Glutamatergic neuron (in vitro differentiated cells): ENCODE measurements around the gene PTER. TPM values are rescaled to one million over a fixed set of nuclear protein-coding genes. Genes with fewer than 3 reads are reported as not detected.

Experiments
- DNase-seq: peaks from one replicate; pipeline ENCODE4 v3.0.0; 2022
- H3K27ac Mint-ChIP-seq: one replicate; pipeline ENCODE4 v1.8.0; 2020; ENCODE audit warnings: mild to moderate bottlenecking, mixed read lengths, inconsistent platforms; ENCODE audit not compliant: unreplicated experiment
- H3K27me3 Mint-ChIP-seq: one replicate; pipeline ENCODE4 v1.8.0; 2020; ENCODE audit warnings: mild to moderate bottlenecking, moderate library complexity, mixed read lengths, inconsistent platforms; ENCODE audit not compliant: unreplicated experiment
- H3K36me3 Mint-ChIP-seq: one replicate; pipeline ENCODE4 v1.8.0; 2020; ENCODE audit warnings: mild to moderate bottlenecking, mixed read lengths, inconsistent platforms; ENCODE audit not compliant: unreplicated experiment
- H3K4me1 Mint-ChIP-seq: one replicate; pipeline ENCODE4 v1.8.0; 2020; ENCODE audit warnings: mild to moderate bottlenecking, low read depth, mixed read lengths, inconsistent platforms; ENCODE audit not compliant: unreplicated experiment
- H3K4me3 Mint-ChIP-seq: one replicate; pipeline ENCODE4 v1.8.0; 2020; ENCODE audit warnings: mild to moderate bottlenecking, mixed read lengths, inconsistent platforms; ENCODE audit not compliant: unreplicated experiment
- H3K9me3 Mint-ChIP-seq: one replicate; pipeline ENCODE4 v1.8.0; 2020; ENCODE audit warnings: mild to moderate bottlenecking, moderate library complexity, mixed read lengths, inconsistent platforms; ENCODE audit not compliant: unreplicated experiment
- total RNA-seq: library from RNA; stranded (reverse); fragmentation: NEBNext Ultra II Directional; extraction: Animal tissue kit (Norgen Biotek cat#: 25700); gene quantifications from one replicate; pipeline ENCODE4 v1.2.1, GENCODE V29; 2021; ENCODE audit not compliant: unreplicated experiment
- TF ChIP-seq, protein P1 (sequence below): fragments of 200-600 bp; sonication (generic); IDR thresholded peaks from one replicate; pipeline ENCODE4 v1.5.0; 2021; ENCODE audit not compliant: partially characterized antibody, unreplicated experiment

The PTER gene
- total RNA-seq, 1 donor from 2014 or later, result 1.3 TPM

DNA sequence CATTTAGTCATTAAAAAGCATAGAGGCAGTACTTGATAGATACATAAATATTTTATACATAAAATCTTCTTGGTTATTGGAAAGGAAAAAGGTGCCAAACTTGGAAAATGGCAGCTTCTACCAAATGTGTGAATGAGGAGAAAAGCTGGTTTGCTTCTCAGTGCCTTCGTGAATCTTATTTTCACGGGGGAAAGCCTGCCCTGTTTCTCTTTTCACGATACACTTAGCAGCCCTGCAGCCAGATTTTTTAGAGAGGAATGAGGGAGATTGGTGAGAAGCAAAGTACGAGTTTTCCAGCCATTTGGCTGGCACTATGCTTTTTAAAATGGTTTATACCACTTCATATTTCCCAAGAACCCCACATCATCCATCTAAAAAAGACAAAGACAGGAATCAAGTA is 107.8 kb downstream of the PTER start:
- no peak for DNase-seq
- H3K27me3 Mint-ChIP-seq, result peaks cover 4% of the 10 kb centered on the region
- H3K9me3 Mint-ChIP-seq, result no peaks in the 10 kb centered on the region
- TF ChIP-seq, protein P1, sequence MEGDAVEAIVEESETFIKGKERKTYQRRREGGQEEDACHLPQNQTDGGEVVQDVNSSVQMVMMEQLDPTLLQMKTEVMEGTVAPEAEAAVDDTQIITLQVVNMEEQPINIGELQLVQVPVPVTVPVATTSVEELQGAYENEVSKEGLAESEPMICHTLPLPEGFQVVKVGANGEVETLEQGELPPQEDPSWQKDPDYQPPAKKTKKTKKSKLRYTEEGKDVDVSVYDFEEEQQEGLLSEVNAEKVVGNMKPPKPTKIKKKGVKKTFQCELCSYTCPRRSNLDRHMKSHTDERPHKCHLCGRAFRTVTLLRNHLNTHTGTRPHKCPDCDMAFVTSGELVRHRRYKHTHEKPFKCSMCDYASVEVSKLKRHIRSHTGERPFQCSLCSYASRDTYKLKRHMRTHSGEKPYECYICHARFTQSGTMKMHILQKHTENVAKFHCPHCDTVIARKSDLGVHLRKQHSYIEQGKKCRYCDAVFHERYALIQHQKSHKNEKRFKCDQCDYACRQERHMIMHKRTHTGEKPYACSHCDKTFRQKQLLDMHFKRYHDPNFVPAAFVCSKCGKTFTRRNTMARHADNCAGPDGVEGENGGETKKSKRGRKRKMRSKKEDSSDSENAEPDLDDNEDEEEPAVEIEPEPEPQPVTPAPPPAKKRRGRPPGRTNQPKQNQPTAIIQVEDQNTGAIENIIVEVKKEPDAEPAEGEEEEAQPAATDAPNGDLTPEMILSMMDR, result no peak
- H3K27ac Mint-ChIP-seq, result no peak overlapping the region
- H3K4me1 Mint-ChIP-seq, result peaks cover 8% of the 10 kb centered on the region
- H3K36me3 Mint-ChIP-seq, result no peaks in the 10 kb centered on the region
- no peak overlapping the region for H3K4me3 Mint-ChIP-seq

DNA sequence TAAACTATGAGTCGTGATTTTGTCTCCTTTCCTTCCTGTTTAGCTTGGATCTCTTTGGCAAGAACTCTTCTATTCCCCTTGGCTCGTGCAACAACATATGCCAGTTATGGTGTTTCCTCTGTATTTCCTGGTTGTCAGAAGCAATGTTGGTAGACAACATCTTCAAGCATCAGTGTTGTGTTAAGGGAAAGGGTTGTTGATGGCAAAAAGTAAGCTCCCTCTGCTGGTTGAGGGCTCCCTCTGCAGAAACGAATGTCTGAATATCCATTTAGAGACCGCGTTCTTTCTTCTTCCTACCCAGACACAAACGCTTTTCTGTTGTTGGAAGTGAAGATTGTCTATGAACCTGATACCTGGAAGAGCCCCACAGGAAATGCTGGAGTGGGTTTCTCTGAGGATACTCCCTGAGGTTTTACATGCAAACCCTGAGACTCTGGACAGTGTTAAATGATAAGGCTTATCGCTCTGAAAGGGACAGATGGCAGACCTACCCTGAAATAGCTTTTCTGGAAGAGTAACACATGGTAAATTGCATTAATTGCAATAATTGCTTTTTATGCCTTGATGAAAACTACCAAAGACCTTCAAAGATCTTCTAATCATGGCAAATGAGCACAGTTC is 108.4 kb downstream of the PTER start:
- Mint-ChIP-seq H3K36me3 (no peaks in the 10 kb centered on the region), H3K4me3 (no peak overlapping the region), H3K27ac (peak overlapping the region; percentile 44), H3K9me3 (no peaks in the 10 kb centered on the region), H3K27me3 (peaks cover 4% of the 10 kb centered on the region), H3K4me1 (peaks cover 8% of the 10 kb centered on the region)
- DNase-seq, result no peak
- TF ChIP-seq, protein P1, result peak; percentile 74

GRCh38 chr10:16547973-16548372 is 111.2 kb downstream of the PTER start:
- Mint-ChIP-seq H3K27me3 (peaks cover 2% of the 10 kb centered on the region), H3K9me3 (no peaks in the 10 kb centered on the region), H3K4me1 (peaks cover 6% of the 10 kb centered on the region), H3K36me3 (no peaks in the 10 kb centered on the region), H3K4me3 (no peak overlapping the region), H3K27ac (no peak overlapping the region)
- no peak for DNase-seq
- TF ChIP-seq, protein P1, result no peak

GRCh38 chr10:16559236-16559773 is 122.5 kb downstream of the PTER start:
- Mint-ChIP-seq H3K4me3 (no peak overlapping the region), H3K27me3 (peaks cover 4% of the 10 kb centered on the region), H3K9me3 (no peaks in the 10 kb centered on the region), H3K36me3 (peaks cover 9% of the 10 kb centered on the region), H3K27ac (no peak overlapping the region), H3K4me1 (no peaks in the 10 kb centered on the region)
- TF ChIP-seq, protein P1, result no peak
- DNase-seq, result no peak

DNA sequence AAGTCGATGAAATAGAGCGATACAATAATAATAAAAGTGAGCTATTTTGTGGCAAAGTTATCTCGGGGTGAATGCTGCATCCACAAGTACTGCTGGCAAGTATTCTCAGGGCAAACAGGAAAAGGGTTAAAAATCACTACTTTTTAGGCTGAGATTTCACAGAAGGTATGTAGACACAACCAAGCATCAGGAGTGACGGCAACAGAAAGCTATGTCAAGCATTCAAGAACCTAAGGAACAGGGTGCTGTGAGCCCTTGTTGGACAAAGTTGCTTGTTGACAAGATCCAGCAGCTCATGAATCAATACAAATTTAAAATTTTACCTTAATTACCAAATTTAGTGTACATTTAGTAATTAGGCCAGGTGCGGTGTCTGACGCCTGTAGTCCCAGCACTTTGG is 126.1 kb downstream of the PTER start:
- Mint-ChIP-seq H3K36me3 (peaks cover 9% of the 10 kb centered on the region), H3K4me3 (no peak overlapping the region), H3K9me3 (peaks cover 2% of the 10 kb centered on the region), H3K27me3 (peaks cover 2% of the 10 kb centered on the region), H3K27ac (no peak overlapping the region), H3K4me1 (no peaks in the 10 kb centered on the region)
- TF ChIP-seq, protein P1, result no peak
- DNase-seq, result no peak
